ENCODE data around the gene BIRC6. TPM values are rescaled to one million over a fixed set of nuclear protein-coding genes. Genes with fewer than 3 reads are reported as not detected.
A peak's percentile ranks its signal among the peaks of the same experiment; 100 is the strongest.

The BIRC6 gene
- total and polyA plus RNA-seq, 2 of the 8 experiments (the other 6 are each of a cell fraction or from before 2014, with no cell fraction given): 32.5 to 69.5 TPM

DNA sequence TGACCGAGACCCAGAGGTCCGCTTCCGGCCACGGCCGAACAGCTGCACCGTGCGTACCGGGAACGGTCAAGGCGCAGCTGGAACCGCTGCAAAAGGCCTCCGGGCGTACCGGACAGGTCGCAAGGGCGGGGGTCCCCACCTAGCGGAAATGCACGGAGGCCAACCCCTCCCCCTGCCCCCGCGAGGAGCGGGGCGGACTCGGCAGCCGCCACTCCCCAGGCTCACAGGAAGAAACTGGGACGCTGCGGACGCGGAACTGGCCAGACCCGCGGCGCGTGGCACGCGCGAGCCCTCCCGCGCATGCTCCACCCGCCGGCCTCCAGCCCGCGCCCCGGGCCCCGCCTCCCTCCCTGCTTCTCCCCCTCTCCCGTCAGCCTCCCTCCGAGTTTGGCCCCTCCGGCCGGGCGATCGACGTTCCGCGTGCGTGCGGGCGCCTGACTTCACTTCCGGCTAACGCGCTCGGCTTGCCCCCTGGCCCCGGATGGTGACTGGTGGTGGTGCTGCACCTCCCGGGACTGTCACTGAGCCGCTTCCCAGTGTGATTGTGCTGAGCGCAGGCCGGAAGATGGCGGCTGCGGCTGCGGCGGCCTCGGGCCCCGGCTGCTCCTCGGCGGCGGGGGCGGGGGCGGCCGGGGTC lies at the start of gene BIRC6 (continued):
- no peak for TF ChIP-seq BCL11A (IDR thresholded peaks at IDR 0.05; ENCODE audit: low read depth in 2 of 2, low read length in 2 of 2)
- TF ChIP-seq SIX5 (IDR thresholded peaks at IDR 0.05; ENCODE audit: low read depth, low read length): no peak
- no peak for TF ChIP-seq RNF2 (IDR thresholded peaks at IDR 0.05; ENCODE audit: borderline replicate concordance, low read depth, low read length, missing control alignments, poor library complexity, severe bottlenecking)
- TF ChIP-seq TEAD4 (IDR thresholded peaks at IDR 0.05; ENCODE audit: low read depth, low read length): no peak
- TF ChIP-seq ATF2 (IDR thresholded peaks at IDR 0.05; ENCODE audit: low read length): no peak
- TF ChIP-seq RXRA (IDR thresholded peaks at IDR 0.05; ENCODE audit: insufficient read depth, low read depth, low read length): no peak
- no peak for TF ChIP-seq KDM5A (IDR thresholded peaks at IDR 0.05; ENCODE audit: low read length)
- no peak for TF ChIP-seq JUND (IDR thresholded peaks at IDR 0.05; ENCODE audit: low read length)
- 0 out of 2 replicates have a peak, but pooled peaks have one; percentile 9 for TF ChIP-seq FOSL1 (IDR thresholded peaks at IDR 0.05; ENCODE audit: insufficient read depth, low read depth, low read length)
- TF ChIP-seq ZNF274 (IDR thresholded peaks at IDR 0.05; ENCODE audit: borderline replicate concordance, extremely low read depth, low read length): no peak
- TF ChIP-seq JUN (IDR thresholded peaks at IDR 0.05; ENCODE audit: low read depth, low read length): no peak
- peak; percentile 97 for TF ChIP-seq ASH2L (IDR thresholded peaks at IDR 0.05; ENCODE audit: low read length)
- peak in 1 of 2 experiments; percentile 1; a peak in 1 of 3 replicates for TF ChIP-seq EP300 (IDR thresholded peaks at IDR 0.05; ENCODE audit: borderline replicate concordance in 1 of 2, low read depth in 2 of 2, low read length in 2 of 2)
- peak; percentile 81; the same call in 1 of the 2 replicates for TF ChIP-seq GABPA (IDR thresholded peaks at IDR 0.05; ENCODE audit: borderline replicate concordance, insufficient read depth, low read length)
- no peak for TF ChIP-seq MAFK (IDR thresholded peaks at IDR 0.05; ENCODE audit: low read depth, low read length)
- peak; percentile 18 for TF ChIP-seq TAF7 (optimal IDR thresholded peaks at IDR 0.05; ENCODE audit: borderline replicate concordance, low read depth, low read length)
- TF ChIP-seq POLR2AphosphoS5 (IDR thresholded peaks at IDR 0.05; ENCODE audit: low read depth, low read length): peak; percentile 85
- no peak for TF ChIP-seq EGR1 (IDR thresholded peaks at IDR 0.05; ENCODE audit: borderline replicate concordance, low read depth, low read length)
- no peak for TF ChIP-seq SRF (IDR thresholded peaks at IDR 0.05; ENCODE audit: low read depth, low read length)
- TF ChIP-seq GTF2F1 (IDR thresholded peaks at IDR 0.05; ENCODE audit: borderline replicate concordance, low read depth, low read length): peak; percentile 10; the same call in 1 of the 2 replicates
- 0 out of 2 replicates have a peak, but pooled peaks have one; percentile 56 for TF ChIP-seq TCF12 (IDR thresholded peaks at IDR 0.05; ENCODE audit: low read depth, low read length)
- peak in 1 of 2 experiments; percentile 91; a peak in 2 of 4 replicates for TF ChIP-seq SIN3A (conservative IDR thresholded peaks at IDR 0.05 in 1 of 2, IDR thresholded peaks at IDR 0.05 in 1 of 2; ENCODE audit: low read depth in 1 of 2, low read length in 2 of 2)
- no peak for TF ChIP-seq CEBPB (IDR thresholded peaks at IDR 0.05; ENCODE audit: low read depth, low read length)

All from H1 (cell line).